Nephron (organoid): ENCODE measurements around the gene C1orf159.
A peak's percentile ranks its signal among the peaks of the same experiment; 100 is the strongest.

ENCODE experiments used
- H3K27ac Mint-ChIP-seq, 3 experiments: 2 replicates each; pipeline ENCODE4 v1.8.0; 2020; ENCODE audit warnings: mixed read lengths in 3 of 3, mild to moderate bottlenecking in 2 of 3, moderate library complexity in 1 of 3
- H3K27me3 Mint-ChIP-seq: 2 replicates; pipeline ENCODE4 v1.8.0; 2021; ENCODE audit warnings: low read depth, mild to moderate bottlenecking, moderate library complexity, mixed read lengths
- H3K36me3 Mint-ChIP-seq: 2 replicates; pipeline ENCODE4 v1.8.0; 2020; ENCODE audit warnings: low read depth, mixed read lengths
- H3K4me1 Mint-ChIP-seq: 2 replicates; pipeline ENCODE4 v1.8.0; 2020; ENCODE audit warnings: mixed read lengths
- H3K4me3 Mint-ChIP-seq, 3 experiments: 2 replicates each; pipeline ENCODE4 v1.8.0; 2020; ENCODE audit warnings: mild to moderate bottlenecking in 3 of 3, mixed read lengths in 3 of 3, moderate library complexity in 2 of 3
- H3K9me3 Mint-ChIP-seq: 2 replicates; pipeline ENCODE4 v1.8.0; 2020; ENCODE audit warnings: mixed read lengths
- CTCF ChIP-seq, 3 experiments: fragments of 200-600 bp; sonication (generic); IDR thresholded peaks; one replicate each; pipeline ENCODE4 v1.5.0; 2021; ENCODE audit warnings: antibody characterized with exemption in 3 of 3; ENCODE audit not compliant: unreplicated experiment in 3 of 3

Gene C1orf159

DNA sequence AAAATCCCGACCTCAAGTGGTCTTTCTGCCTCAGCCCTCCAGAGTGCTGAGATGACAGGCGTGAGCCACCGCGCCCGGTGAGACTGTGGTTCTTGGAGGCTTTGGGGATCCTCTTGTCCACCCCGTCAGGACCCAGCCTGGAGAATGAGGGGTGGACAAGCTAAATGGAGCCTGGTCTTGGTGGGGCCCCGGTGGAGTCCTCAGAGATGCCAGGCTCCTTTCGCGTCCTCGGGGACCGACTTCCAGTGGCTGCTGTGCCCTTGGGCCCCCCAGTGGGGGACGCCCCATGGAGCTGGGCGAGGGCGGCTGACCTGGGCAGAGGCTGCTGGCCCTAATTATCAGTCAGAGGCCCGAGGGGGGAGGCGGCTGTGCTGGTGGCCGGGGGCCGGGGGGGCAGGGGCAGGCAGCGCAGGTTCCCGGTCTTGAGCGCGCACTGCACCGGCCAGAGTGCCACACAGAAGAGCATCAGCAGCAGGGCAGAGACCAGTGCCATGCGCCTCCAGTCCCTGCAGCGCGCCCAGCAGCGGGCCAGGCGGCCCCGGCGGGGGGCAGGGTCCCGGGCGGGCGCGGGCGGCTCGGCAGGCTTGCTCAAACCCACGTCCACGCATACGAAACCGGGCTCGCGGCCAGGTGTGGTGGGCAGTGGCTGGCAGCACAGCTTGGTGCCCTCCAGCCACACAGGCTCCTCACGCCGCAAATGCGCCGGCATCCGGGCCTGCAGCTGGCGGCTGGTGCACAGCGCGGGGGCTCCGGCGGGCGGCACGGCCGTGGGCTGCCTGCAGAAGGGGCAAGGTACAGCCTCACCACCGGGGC lies 44.2 kb downstream of the C1orf159 start:
- peaks cover 24% of the 10 kb centered on the region for H3K27me3 Mint-ChIP-seq

GRCh38 chr1:1069711-1070676 lies 45.9 kb downstream of the C1orf159 start:
- Mint-ChIP-seq H3K27ac (peak overlapping the region in 1 of 3 experiments; percentile 37), H3K27me3 (peaks cover 40% of the 10 kb centered on the region), H3K36me3 (no peaks in the 10 kb centered on the region), H3K9me3 (no peaks in the 10 kb centered on the region), H3K4me1 (peaks cover 10% of the 10 kb centered on the region), H3K4me3 (peak overlapping the region; percentile 48 to 70 (median 53))
- no peak for TF ChIP-seq CTCF (IDR thresholded peaks at IDR 0.05; ENCODE audit: unreplicated experiment in 3 of 3)

More for the DNA sequence above, 44.2 kb downstream of the C1orf159 start:
- peaks cover 5% of the 10 kb centered on the region for H3K4me1 Mint-ChIP-seq
- no peaks in the 10 kb centered on the region for H3K36me3 Mint-ChIP-seq
- no peaks in the 10 kb centered on the region for H3K9me3 Mint-ChIP-seq
- no peak for TF ChIP-seq CTCF (IDR thresholded peaks at IDR 0.05; ENCODE audit: unreplicated experiment in 3 of 3)
- H3K4me3 Mint-ChIP-seq, result peak overlapping the region in 1 of 3 experiments; percentile 31
- no peak overlapping the region for H3K27ac Mint-ChIP-seq

DNA sequence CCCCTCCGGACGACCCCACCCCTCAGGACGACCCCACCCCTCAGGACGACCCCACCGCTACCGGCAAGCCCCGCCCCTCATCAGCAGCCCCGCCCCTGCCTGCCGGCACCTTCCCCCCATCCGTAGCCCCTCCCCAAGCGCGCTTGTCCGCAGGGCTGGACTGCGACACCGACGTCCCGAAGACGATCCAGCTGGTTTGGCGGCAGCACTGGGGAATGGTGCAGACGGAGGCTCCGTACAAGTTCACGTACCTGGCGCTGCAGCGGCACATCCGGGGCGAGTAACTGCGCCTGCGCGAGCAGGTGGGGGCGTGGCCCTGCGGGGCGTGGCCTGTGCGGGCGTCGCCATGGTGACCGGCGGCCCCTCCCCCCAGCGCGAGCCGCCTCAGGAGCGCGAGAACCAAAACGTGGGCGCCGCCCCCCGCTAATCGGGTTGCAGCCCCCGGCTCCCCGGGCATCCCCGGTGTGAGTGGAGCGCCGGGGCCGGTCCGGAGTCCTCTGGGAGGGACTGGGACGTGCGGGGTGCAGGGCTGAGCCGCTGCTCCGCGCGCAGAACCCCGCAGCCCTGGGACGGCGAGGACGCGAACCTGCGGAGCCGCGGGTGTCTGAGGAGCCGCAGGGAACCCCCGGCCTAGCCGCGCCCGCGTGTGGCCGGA lies 46.7 kb downstream of the C1orf159 start:
- no peaks in the 10 kb centered on the region for H3K9me3 Mint-ChIP-seq
- no peaks in the 10 kb centered on the region for H3K36me3 Mint-ChIP-seq
- peaks cover 6% of the 10 kb centered on the region for H3K4me1 Mint-ChIP-seq
- peaks cover 33% of the 10 kb centered on the region for H3K27me3 Mint-ChIP-seq
- TF ChIP-seq CTCF (IDR thresholded peaks at IDR 0.05; ENCODE audit: unreplicated experiment in 3 of 3), result no peak
- H3K27ac Mint-ChIP-seq, result no peak overlapping the region
- peak overlapping the region in 2 of 3 experiments; percentile 64 to 76 for H3K4me3 Mint-ChIP-seq

GRCh38 chr1:1068517-1069055 lies 47.3 kb downstream of the C1orf159 start:
- Mint-ChIP-seq H3K27ac (no peak overlapping the region), H3K36me3 (no peaks in the 10 kb centered on the region), H3K4me3 (peak overlapping the region in 1 of 3 experiments; percentile 76), H3K4me1 (peaks cover 6% of the 10 kb centered on the region), H3K27me3 (peaks cover 34% of the 10 kb centered on the region), H3K9me3 (no peaks in the 10 kb centered on the region)
- TF ChIP-seq CTCF (IDR thresholded peaks at IDR 0.05; ENCODE audit: unreplicated experiment in 3 of 3), result no peak

GRCh38 chr1:1067860-1068516 lies 47.9 kb downstream of the C1orf159 start:
- TF ChIP-seq CTCF (IDR thresholded peaks at IDR 0.05; ENCODE audit: unreplicated experiment in 3 of 3), result no peak
- peak overlapping the region in 1 of 3 experiments; percentile 40 for H3K27ac Mint-ChIP-seq
- H3K36me3 Mint-ChIP-seq, result no peaks in the 10 kb centered on the region
- peaks cover 6% of the 10 kb centered on the region for H3K4me1 Mint-ChIP-seq
- peak overlapping the region; percentile 63 to 75 (median 72) for H3K4me3 Mint-ChIP-seq
- peaks cover 40% of the 10 kb centered on the region for H3K27me3 Mint-ChIP-seq
- no peaks in the 10 kb centered on the region for H3K9me3 Mint-ChIP-seq
